ENCODE data around the gene SV2C.

DNA sequence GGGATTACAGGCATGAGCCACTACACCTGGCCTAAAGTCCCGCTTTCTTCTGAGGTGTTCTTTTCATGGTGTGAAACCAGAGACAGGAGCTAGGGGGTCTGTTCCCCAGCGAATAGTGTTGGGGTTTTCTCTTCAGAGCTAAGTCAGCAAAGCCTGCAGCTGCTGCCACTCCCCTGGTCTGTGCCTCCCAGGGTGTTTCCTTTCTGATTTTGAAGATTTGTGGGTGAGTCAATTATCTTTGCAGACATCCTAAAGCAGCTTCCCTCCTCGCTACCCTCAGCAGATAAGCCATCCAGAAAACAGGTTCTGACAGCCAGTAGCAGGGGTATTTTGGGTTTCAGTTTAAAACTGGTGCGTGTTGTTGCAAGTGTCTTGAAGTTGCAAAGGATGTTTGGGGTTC, 247.9 kb downstream of the SV2C start:
- TF ChIP-seq, protein P1, sequence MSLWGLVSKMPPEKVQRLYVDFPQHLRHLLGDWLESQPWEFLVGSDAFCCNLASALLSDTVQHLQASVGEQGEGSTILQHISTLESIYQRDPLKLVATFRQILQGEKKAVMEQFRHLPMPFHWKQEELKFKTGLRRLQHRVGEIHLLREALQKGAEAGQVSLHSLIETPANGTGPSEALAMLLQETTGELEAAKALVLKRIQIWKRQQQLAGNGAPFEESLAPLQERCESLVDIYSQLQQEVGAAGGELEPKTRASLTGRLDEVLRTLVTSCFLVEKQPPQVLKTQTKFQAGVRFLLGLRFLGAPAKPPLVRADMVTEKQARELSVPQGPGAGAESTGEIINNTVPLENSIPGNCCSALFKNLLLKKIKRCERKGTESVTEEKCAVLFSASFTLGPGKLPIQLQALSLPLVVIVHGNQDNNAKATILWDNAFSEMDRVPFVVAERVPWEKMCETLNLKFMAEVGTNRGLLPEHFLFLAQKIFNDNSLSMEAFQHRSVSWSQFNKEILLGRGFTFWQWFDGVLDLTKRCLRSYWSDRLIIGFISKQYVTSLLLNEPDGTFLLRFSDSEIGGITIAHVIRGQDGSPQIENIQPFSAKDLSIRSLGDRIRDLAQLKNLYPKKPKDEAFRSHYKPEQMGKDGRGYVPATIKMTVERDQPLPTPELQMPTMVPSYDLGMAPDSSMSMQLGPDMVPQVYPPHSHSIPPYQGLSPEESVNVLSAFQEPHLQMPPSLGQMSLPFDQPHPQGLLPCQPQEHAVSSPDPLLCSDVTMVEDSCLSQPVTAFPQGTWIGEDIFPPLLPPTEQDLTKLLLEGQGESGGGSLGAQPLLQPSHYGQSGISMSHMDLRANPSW (CRISPR knock-in tag; conservative IDR thresholded peaks at IDR 0.05; ENCODE audit: low read depth), result no peak
- TF ChIP-seq TEAD1 (CRISPR knock-in tag; IDR thresholded peaks at IDR 0.05) (no peak), NR3C1 (CRISPR knock-in tag; conservative IDR thresholded peaks at IDR 0.05; ENCODE audit: low read depth) (no peak), ZNF121 (CRISPR knock-in tag; IDR thresholded peaks at IDR 0.05) (no peak), RELA (CRISPR knock-in tag; IDR thresholded peaks at IDR 0.05; ENCODE audit: borderline replicate concordance) (no peak), CBFB (CRISPR knock-in tag; IDR thresholded peaks at IDR 0.05; ENCODE audit: low read depth) (no peak), ELF4 (CRISPR knock-in tag; IDR thresholded peaks at IDR 0.05; ENCODE audit: low read depth) (no peak)
- TF ChIP-seq, protein P2, sequence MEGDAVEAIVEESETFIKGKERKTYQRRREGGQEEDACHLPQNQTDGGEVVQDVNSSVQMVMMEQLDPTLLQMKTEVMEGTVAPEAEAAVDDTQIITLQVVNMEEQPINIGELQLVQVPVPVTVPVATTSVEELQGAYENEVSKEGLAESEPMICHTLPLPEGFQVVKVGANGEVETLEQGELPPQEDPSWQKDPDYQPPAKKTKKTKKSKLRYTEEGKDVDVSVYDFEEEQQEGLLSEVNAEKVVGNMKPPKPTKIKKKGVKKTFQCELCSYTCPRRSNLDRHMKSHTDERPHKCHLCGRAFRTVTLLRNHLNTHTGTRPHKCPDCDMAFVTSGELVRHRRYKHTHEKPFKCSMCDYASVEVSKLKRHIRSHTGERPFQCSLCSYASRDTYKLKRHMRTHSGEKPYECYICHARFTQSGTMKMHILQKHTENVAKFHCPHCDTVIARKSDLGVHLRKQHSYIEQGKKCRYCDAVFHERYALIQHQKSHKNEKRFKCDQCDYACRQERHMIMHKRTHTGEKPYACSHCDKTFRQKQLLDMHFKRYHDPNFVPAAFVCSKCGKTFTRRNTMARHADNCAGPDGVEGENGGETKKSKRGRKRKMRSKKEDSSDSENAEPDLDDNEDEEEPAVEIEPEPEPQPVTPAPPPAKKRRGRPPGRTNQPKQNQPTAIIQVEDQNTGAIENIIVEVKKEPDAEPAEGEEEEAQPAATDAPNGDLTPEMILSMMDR (IDR thresholded peaks at IDR 0.05), result no peak
- TF ChIP-seq, protein P3, sequence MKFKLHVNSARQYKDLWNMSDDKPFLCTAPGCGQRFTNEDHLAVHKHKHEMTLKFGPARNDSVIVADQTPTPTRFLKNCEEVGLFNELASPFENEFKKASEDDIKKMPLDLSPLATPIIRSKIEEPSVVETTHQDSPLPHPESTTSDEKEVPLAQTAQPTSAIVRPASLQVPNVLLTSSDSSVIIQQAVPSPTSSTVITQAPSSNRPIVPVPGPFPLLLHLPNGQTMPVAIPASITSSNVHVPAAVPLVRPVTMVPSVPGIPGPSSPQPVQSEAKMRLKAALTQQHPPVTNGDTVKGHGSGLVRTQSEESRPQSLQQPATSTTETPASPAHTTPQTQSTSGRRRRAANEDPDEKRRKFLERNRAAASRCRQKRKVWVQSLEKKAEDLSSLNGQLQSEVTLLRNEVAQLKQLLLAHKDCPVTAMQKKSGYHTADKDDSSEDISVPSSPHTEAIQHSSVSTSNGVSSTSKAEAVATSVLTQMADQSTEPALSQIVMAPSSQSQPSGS (CRISPR knock-in tag; IDR thresholded peaks at IDR 0.05; ENCODE audit: borderline replicate concordance, low read depth), result no peak
